ENCODE data around the gene LYSMD1.

LYSMD1 gene

GRCh38 chr1:151175041-151175741 is 9.5 kb upstream of the LYSMD1 start:
- DNase-seq (ENCODE audit: low read depth in 2 of 2): no peak

- no peak for DNase-seq (ENCODE audit: low read depth in 2 of 2)
Observed at GRCh38 chr1:151171190-151171589, 5.5 kb upstream of the LYSMD1 start.

- DNase-seq (ENCODE audit: low read depth in 2 of 2): no peak
Observed at GRCh38 chr1:151167116-151167515, 1.4 kb upstream of the LYSMD1 start.

- DNase-seq (ENCODE audit: low read depth in 2 of 2): no peak
Observed at GRCh38 chr1:151166505-151166956, 829 bp upstream of the LYSMD1 start.

GRCh38 chr1:151165281-151165737 is 393 bp downstream of the LYSMD1 start:
- DNase-seq (ENCODE audit: low read depth in 2 of 2): no peak

- DNase-seq (ENCODE audit: low read depth in 2 of 2): no peak
Observed at GRCh38 chr1:151164732-151165280, 896 bp downstream of the LYSMD1 start.

GRCh38 chr1:151159373-151159772 is 6.3 kb downstream of the LYSMD1 start:
- no peak for DNase-seq (ENCODE audit: low read depth in 2 of 2)

GRCh38 chr1:151158751-151159251 is 6.9 kb downstream of the LYSMD1 start:
- no peak for DNase-seq (ENCODE audit: low read depth in 2 of 2)

- DNase-seq (ENCODE audit: low read depth in 2 of 2): no peak
Observed at GRCh38 chr1:151158326-151158725, 7.4 kb downstream of the LYSMD1 start.

GRCh38 chr1:151157067-151157531 is 8.6 kb downstream of the LYSMD1 start:
- peak in 1 of 2 donors; percentile 37 for DNase-seq (ENCODE audit: low read depth in 2 of 2)

GRCh38 chr1:151156515-151156819 is 9.2 kb downstream of the LYSMD1 start, which contains the start of gene TNFAIP8L2:
TSS of gene TNFAIP8L2 (plus strand) at chr1:151156649. CDS start at chr1:151158698, 2,049 bp downstream.
- peak; percentile 48 to 53 for DNase-seq (ENCODE audit: low read depth in 2 of 2)

GRCh38 chr1:151147665-151148064 is 18.0 kb downstream of the LYSMD1 start:
- DNase-seq (ENCODE audit: low read depth in 2 of 2): no peak

GRCh38 chr1:151147132-151147503 is 18.6 kb downstream of the LYSMD1 start:
- DNase-seq (ENCODE audit: low read depth in 2 of 2): no peak

- peak; percentile 74 for DNase-seq (ENCODE audit: low read depth in 2 of 2)
Observed at GRCh38 chr1:151146412-151147131, 19.1 kb downstream of the LYSMD1 start, which contains the start of gene SEMA6C. TSS of gene SEMA6C (minus strand) at chr1:151146631. CDS start at chr1:151142621, 4,010 bp downstream.

- no peak for DNase-seq (ENCODE audit: low read depth in 2 of 2)
Observed at GRCh38 chr1:151146072-151146411, 19.7 kb downstream of the LYSMD1 start.

- DNase-seq (ENCODE audit: low read depth in 2 of 2): no peak
Observed at GRCh38 chr1:151145304-151146071, 20.2 kb downstream of the LYSMD1 start.

GRCh38 chr1:151144474-151145303 is 21.0 kb downstream of the LYSMD1 start:
- DNase-seq (ENCODE audit: low read depth in 2 of 2): no peak

GRCh38 chr1:151143986-151144385 is 21.7 kb downstream of the LYSMD1 start:
- no peak for DNase-seq (ENCODE audit: low read depth in 2 of 2)

GRCh38 chr1:151143057-151143435 is 22.7 kb downstream of the LYSMD1 start:
- DNase-seq (ENCODE audit: low read depth in 2 of 2): no peak

GRCh38 chr1:151142411-151143056 is 23.2 kb downstream of the LYSMD1 start:
- no peak for DNase-seq (ENCODE audit: low read depth in 2 of 2)
